NT2/D1 (cell line): ENCODE measurements around the gene ZNF592.
"Not testable (repeated sequence)": the region's sequence is repeated elsewhere in the genome, so short reads cannot be mapped to it uniquely, and the experiment has no call there.

Experiments used
- DNase-seq: peaks from one replicate; pipeline ENCODE4 v3.0.0-alpha.2; 2011; ENCODE audit warnings: low read depth, low spot score
- H3K27me3 ChIP-seq: 2 replicates; pipeline ENCODE4 v1.6.0; 2011; ENCODE audit warnings: mild to moderate bottlenecking; ENCODE audit not compliant: insufficient read length, insufficient read depth
- H3K36me3 ChIP-seq: 2 replicates; pipeline ENCODE4 v1.6.1; 2011; ENCODE audit warnings: mild to moderate bottlenecking, low read length, mixed read lengths; ENCODE audit not compliant: insufficient read depth, insufficient read length
- H3K4me1 ChIP-seq: 2 replicates; pipeline ENCODE4 v1.5.1; 2011; ENCODE audit not compliant: insufficient read depth, insufficient read length
- H3K4me3 ChIP-seq: 2 replicates; pipeline ENCODE4 v1.5.1; 2011; ENCODE audit warnings: low read depth; ENCODE audit not compliant: insufficient read length
- H3K9ac ChIP-seq: 2 replicates; pipeline ENCODE4 v1.6.0; 2011; ENCODE audit warnings: low read depth; ENCODE audit not compliant: insufficient read length
- H3K9me3 ChIP-seq: 2 replicates; pipeline ENCODE4 v1.5.1; 2011; ENCODE audit warnings: mild to moderate bottlenecking, low read length; ENCODE audit not compliant: insufficient read depth
- SUZ12 ChIP-seq: IDR thresholded peaks from 2 replicates; pipeline ENCODE4 v1.6.1; 2011; ENCODE audit not compliant: insufficient read length, insufficient read depth; ENCODE audit errors: extremely low read depth
- YY1 ChIP-seq: IDR thresholded peaks from 2 replicates; pipeline ENCODE4 v1.6.1; 2011; ENCODE audit not compliant: insufficient read length, insufficient read depth
- ZNF274 ChIP-seq: IDR thresholded peaks from 2 replicates; pipeline ENCODE4 v1.6.1; 2011; ENCODE audit warnings: mild to moderate bottlenecking, low read depth, low read length

ZNF592 gene

DNA sequence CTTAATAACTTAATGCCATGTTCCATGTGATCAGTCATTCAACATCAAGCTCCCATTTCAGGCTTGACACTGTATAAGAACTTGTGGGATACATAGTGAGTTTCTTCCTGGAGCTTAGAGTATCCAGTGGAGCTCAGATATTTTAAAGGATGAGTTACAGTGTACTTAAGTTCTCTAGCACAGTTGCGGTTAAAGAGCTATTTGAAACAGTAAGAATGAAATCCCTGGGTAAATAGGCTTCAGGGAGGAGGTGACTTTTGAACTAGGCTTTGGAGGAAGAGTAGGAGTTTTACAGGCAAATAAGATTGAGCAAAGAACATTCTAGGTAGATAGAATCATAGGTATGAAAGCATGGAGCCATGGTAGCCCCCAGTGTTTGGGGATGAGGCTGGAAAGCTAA lies 3.8 kb downstream of the ZNF592 start:
- H3K4me1 ChIP-seq = no peaks in the 10 kb centered on the region
- TF ChIP-seq SUZ12 (no peak), ZNF274 (no peak), YY1 (no peak)
- H3K27me3 ChIP-seq = no peaks in the 10 kb centered on the region
- H3K36me3 ChIP-seq = peaks cover 8% of the 10 kb centered on the region
- no peaks in the 10 kb centered on the region for H3K9me3 ChIP-seq
- no peak for DNase-seq
- no peak overlapping the region for H3K4me3 ChIP-seq
- H3K9ac ChIP-seq = no peak overlapping the region

DNA sequence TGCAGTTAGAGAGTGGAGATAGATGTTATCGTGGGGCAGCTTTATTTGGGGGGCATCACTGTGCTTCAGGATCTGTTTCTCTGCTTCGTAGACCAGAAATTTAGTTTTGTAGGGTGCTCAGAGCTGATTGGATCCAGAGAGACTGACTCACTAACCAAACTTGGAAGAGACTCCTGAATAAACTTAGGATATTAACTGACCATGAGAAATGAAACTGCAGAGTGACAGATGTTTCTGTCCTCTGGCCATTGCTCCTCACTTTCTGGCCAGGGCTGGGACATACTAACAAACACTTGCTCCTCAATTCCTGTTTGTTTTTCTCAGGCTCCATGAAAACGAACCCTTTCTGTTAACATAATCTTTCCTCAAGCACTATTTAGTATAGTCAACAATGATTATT lies 4.3 kb downstream of the ZNF592 start:
- Histone ChIP-seq H3K4me3 (no peak overlapping the region), H3K9ac (no peak overlapping the region), H3K9me3 (no peaks in the 10 kb centered on the region), H3K4me1 (no peaks in the 10 kb centered on the region), H3K36me3 (peaks cover 8% of the 10 kb centered on the region), H3K27me3 (no peaks in the 10 kb centered on the region)
- no peak for DNase-seq
- TF ChIP-seq SUZ12 = no peak
- no peak for TF ChIP-seq ZNF274
- TF ChIP-seq YY1 = no peak

DNA sequence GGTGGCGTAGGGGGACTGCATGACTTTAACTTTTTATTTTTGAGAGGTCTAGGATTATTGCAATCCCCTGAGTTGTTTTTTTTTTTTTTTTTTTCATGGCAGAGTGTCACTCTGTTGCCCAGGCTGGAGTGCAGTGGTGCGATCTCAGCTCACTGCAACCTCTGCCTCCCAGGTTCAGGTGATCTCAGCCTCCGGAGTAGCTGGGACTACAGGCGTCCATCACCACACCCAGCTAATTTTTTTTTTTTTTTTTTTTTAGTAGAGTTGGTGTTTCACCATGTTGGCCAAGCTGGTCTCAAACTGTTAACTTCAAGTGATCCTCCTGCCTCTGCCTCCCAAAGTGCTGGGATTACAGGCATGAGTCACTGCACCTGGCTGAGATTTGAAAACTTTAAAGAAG lies 6.5 kb downstream of the ZNF592 start:
- H3K9me3 ChIP-seq, H3K9ac ChIP-seq, H3K4me3 ChIP-seq, DNase-seq, H3K36me3 ChIP-seq, H3K4me1 ChIP-seq, H3K27me3 ChIP-seq: not testable (repeated sequence)

DNA sequence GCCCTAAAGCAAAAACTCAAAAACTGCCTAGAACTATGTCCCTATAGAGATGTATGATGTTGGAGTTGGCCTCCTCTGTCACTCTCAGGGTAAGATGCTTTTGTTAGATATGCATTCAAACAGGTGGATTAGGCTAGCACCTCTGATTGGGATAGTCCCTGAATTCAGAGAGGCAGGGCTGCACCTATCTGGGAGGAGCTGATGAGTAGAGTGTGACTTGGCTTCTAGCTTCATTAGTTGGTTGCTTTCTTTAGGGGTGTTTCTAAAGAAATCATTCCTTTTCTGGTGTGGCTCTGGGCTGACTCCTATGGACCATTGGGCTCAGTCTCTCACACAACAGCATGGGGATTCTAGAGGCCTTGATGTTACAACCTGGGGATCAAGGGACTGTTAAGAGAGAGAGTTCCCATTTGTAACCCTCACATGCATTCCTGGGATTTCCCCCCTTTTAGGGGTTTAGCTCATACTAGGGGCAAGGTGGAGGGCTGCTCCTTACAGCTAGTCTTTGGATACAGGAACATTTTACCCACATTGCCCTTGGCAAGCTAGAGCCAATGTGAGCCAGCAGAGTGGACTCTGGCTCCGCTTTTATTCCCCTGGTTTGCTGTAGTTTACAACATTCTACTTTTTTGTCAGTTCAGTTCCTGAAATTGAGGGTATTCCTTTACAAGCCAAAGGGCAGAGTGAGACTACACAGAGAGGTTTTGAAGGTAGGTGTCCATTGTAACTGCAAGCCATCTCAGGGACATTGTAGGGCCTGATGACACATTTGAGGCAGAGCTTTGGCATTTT lies 7.5 kb downstream of the ZNF592 start:
- H3K4me1 ChIP-seq = no peaks in the 10 kb centered on the region
- no peak for DNase-seq
- no peak for TF ChIP-seq ZNF274
- no peak for TF ChIP-seq SUZ12
- TF ChIP-seq YY1 = no peak
- no peak overlapping the region for H3K9ac ChIP-seq
- peaks cover 10% of the 10 kb centered on the region for H3K36me3 ChIP-seq
- no peak overlapping the region for H3K4me3 ChIP-seq
- no peaks in the 10 kb centered on the region for H3K27me3 ChIP-seq
- no peaks in the 10 kb centered on the region for H3K9me3 ChIP-seq

DNA sequence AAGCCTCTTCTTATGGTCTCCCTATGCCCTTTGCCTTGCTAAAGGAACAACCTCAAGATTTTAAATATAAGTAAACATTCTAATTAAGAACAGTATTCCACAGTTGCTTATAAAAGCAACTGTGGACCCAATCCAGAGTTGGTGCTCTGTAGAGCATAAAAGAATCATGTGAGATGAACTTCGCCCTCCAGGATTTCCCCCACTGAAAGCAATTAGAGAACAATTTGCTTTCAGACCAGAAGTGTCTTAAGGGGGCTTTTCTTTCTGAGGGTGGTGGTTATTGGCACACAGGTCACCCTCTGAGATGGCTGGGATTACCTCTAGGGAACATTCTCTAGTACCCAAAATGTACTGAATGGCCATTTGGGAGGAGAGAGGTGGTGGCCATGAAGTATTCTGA lies 10.6 kb downstream of the ZNF592 start:
- no peaks in the 10 kb centered on the region for H3K4me1 ChIP-seq
- DNase-seq = no peak
- TF ChIP-seq ZNF274 (no peak), YY1 (no peak), SUZ12 (no peak)
- H3K27me3 ChIP-seq = no peaks in the 10 kb centered on the region
- peaks cover 4% of the 10 kb centered on the region for H3K36me3 ChIP-seq
- no peak overlapping the region for H3K4me3 ChIP-seq
- H3K9me3 ChIP-seq = no peaks in the 10 kb centered on the region
- no peak overlapping the region for H3K9ac ChIP-seq

DNA sequence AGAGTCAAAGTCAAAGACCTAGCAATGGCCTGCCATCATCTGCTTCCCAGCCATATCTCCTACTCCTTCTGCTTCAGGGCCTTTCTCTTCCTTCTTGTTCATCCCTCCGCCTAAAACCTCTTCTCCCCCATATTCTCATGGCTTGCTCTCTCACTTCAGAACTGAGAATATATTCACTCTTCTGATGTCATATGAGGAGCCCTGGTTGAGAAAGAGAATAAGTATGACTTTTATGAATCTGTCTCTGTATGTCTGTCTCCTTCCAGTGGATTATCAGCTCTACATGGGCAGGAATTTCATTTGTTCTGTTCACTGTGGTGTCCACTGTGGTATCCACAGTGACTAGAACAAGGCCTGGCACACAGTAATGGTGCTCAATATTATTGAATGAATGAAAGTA lies 11.8 kb downstream of the ZNF592 start:
- no peak for DNase-seq
- TF ChIP-seq SUZ12 (no peak), ZNF274 (no peak), YY1 (no peak)
- Histone ChIP-seq H3K36me3 (peaks cover 11% of the 10 kb centered on the region), H3K27me3 (no peaks in the 10 kb centered on the region), H3K9ac (no peak overlapping the region), H3K4me3 (no peak overlapping the region), H3K9me3 (no peaks in the 10 kb centered on the region), H3K4me1 (no peaks in the 10 kb centered on the region)

DNA sequence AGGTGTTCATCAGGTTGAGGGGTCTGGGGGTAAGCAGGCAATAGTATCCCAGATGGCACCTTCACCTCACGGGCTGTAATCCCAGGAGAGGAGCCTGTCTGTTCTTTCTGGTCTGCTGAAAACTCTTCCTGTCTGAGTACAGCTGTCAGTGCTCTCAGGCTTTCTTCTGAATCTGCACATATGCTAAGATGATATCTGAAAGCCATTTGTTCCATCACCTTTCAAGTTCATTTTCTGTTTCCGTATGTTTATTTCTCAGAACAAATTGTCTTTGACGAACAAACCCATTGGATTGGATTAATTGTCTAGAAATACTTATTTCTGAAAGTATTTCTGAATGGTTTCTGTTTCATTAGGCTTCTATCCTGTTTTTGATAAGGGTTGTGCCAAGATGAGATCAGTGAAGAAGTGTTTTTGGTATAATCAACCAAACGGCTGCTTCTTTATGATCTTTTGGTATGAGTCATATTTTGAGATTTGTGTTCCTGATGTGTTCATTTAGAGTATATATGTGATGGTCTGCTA lies 13.3 kb downstream of the ZNF592 start:
- peaks cover 18% of the 10 kb centered on the region for H3K36me3 ChIP-seq
- H3K9ac ChIP-seq = no peak overlapping the region
- H3K9me3 ChIP-seq = no peaks in the 10 kb centered on the region
- DNase-seq = no peak
- no peaks in the 10 kb centered on the region for H3K4me1 ChIP-seq
- H3K27me3 ChIP-seq = no peaks in the 10 kb centered on the region
- TF ChIP-seq ZNF274 (no peak), YY1 (no peak), SUZ12 (no peak)
- no peak overlapping the region for H3K4me3 ChIP-seq
